GM18517 (cell line): Measurements from ENCODE around the gene GNAI2.
"Not testable (repeated sequence)": the region's sequence is repeated elsewhere in the genome, so short reads cannot be mapped to it uniquely, and the experiment has no call there.

Source experiments
- ATAC-seq: cut with Tn5 transposase; IDR thresholded peaks from one replicate; pipeline ENCODE4 v1.9.1; 2021; ENCODE audit warnings: mild to moderate bottlenecking, moderate library complexity; ENCODE audit not compliant: unreplicated experiment

Gene GNAI2

DNA sequence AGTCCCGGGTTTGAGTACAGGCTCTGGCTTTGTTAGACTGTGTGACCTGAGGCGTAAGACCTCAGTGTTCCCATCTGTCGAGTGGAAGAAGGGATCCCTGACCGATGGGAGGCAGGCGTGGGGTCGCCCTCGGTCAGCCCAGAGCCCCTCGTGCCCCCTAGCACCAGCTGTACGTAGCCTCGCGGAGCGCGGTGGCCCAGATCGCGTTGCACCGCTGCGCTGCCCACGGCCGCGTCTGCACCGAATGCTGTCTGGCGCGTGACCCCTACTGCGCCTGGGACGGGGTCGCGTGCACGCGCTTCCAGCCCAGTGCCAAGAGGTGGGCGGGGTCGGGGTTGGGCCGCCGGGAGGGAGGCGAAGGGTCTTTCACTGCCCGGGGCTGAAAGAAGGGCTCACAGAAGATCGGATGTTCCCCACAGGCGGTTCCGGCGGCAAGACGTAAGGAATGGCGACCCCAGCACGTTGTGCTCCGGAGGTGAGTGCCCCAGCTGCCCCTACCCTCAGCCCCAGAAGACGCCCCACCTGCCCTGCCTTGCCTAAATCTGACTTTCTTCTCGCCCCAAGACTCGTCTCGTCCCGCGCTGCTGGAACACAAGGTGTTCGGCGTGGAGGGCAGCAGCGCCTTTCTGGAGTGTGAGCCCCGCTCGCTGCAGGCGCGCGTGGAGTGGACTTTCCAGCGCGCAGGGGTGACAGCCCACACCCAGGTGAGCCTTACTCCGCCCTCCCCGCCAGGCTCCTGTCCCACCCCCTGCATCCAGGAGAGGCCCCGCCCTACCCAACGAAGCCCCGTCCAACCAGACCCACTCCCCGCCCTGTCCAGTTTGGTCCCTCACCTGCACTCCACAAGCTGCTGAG is 39.4 kb downstream of the GNAI2 start:
- ATAC-seq = no peak

GRCh38 chr3:50275996-50276761 is 40.2 kb downstream of the GNAI2 start:
- ATAC-seq = no peak

- no peak for ATAC-seq
These were observed 40.7 kb downstream of the GNAI2 start for GRCh38 chr3:50276762-50277101.

- no peak for ATAC-seq
These were observed 42.3 kb downstream of the GNAI2 start for GRCh38 chr3:50278123-50278879.

DNA sequence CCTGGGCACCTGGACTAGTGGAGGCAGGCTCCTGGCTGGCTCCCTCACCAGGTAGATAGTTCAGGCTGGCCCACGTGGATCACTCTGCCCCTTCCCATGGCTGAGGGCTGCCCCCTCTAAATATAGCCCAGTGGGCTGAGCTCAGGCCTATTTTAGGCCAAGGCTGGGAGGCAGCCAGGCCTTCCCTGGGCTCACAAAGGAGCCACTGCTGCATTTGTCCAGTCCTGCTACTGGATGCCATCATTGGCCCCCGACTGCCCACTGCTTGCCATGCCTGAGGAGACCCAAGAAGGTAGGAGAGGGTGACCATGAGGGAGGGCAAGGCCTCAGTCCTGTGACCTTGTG is 42.8 kb downstream of the GNAI2 start, which contains the start of gene LSMEM2:
TSS of gene LSMEM2 (plus strand) at position 208 of the 345 bp plus-strand sequence. CDS start at position 235, 27 bp downstream.
- ATAC-seq = no peak

GRCh38 chr3:50279255-50280016 is 43.4 kb downstream of the GNAI2 start:
- ATAC-seq = no peak

DNA sequence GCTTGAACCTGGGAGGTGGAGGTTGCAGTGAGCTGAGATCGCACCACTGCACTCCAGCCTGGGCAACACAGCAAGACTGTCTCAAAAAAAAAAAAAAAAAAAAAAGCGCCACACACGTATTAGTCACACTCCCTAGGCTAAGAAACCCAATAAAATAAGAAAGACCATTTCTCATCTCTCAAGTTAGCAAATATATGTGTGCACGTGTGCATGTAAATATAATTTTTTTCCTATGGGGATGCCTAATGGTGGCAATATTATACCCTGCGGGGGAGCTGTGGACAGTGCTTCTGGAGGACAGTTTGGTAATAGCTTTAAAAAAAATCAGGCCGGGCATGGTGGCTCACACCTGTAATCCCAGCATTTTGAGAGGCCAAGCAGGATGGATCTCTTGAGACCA is 48.1 kb downstream of the GNAI2 start:
- not testable (repeated sequence) for ATAC-seq

DNA sequence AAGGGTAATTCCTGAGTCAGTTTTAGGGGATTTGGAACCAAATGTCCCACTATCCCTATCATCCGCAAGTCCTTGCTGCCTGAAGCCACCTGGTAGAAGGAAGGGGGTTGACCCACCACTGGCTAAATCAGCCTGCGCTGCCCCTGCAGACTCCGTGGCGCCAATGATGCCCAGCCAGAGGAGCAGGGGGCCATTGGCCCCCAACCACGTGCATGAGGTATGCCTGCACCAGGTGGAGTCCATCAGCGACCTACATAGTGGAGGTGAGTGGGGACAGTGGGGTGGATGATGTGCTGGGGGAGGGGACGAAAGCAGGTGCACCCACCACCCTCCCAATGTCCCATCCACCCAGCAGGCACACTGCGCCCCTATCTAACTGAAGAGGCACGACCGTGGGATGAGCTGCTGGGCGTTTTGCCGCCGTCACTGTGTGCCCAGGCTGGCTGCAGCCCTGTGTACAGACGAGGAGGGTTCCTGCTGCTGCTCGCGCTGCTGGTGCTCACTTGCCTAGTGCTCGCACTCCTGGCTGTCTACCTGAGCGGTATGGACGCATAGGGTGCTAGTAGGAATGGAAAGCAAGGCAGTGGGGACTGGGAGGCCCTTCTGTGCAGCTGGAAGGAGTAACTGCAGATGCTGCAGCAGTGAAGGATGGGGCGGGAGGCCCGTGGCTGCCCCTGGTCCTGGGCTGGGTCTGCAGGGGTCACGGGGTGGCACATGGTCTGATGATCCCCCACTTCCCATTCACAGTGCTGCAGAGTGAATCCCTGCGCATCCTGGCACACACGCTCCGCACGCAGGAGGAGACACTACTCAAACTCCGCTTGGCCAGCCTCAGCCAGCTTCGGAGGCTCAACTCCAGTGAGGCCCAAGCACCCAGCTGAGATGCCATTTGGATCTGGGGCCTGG is 50.6 kb downstream of the GNAI2 start:
- ATAC-seq = no peak

- ATAC-seq = no peak
These were observed 51.3 kb downstream of the GNAI2 start for GRCh38 chr3:50287262-50287661.

- no peak for ATAC-seq
These were observed 52.5 kb downstream of the GNAI2 start for GRCh38 chr3:50288387-50289007.

DNA sequence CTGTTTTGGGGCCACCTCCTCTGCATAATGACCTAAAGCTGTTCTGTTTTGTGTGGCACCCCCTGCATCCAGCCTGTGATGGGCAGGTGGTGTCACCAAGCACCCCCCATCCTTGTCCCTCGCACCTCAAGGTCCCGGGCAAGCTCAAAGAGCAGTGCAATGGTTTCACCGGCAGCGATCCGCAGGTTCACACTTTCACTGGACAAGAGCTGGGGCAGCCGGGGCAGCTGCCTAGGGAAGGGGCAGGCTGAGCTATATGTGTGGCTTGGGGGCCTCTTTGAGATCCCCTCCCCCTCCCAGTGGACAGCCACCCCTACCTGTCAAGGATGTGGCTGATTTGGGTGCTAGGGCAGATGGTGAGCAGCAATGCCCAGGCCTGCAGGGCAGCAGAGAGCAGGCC is 53.1 kb downstream of the GNAI2 start:
- no peak for ATAC-seq

GRCh38 chr3:50290161-50290641 is 54.2 kb downstream of the GNAI2 start:
- ATAC-seq = no peak

- peak; percentile 91 for ATAC-seq
These were observed 56.4 kb downstream of the GNAI2 start, which contains the start of gene IFRD2 for GRCh38 chr3:50292159-50293078. TSS of gene IFRD2 (minus strand) at chr3:50292429. CDS start at chr3:50292274, 155 bp downstream.

GRCh38 chr3:50293079-50293801 is 57.2 kb downstream of the GNAI2 start:
- ATAC-seq = no peak

DNA sequence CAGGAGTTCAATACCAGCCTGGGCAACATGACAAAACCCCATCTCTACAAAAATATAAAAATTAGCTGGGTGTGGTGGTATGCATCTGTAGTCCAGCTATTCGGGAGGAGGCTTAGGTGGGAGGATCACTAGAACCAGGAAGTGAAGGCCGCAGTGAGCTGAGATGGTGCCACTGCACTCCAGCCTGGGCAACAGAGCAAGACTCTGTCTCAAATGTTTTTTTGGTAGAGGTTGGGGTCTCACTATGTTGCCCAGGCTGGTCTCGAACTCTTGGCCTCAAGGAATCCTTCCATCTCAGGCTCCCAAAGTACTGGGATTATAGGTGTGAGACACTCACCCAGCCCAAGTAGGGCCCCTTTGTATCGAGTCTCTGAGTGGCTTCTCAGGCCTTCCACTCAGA is 58.1 kb downstream of the GNAI2 start:
- no peak for ATAC-seq

DNA sequence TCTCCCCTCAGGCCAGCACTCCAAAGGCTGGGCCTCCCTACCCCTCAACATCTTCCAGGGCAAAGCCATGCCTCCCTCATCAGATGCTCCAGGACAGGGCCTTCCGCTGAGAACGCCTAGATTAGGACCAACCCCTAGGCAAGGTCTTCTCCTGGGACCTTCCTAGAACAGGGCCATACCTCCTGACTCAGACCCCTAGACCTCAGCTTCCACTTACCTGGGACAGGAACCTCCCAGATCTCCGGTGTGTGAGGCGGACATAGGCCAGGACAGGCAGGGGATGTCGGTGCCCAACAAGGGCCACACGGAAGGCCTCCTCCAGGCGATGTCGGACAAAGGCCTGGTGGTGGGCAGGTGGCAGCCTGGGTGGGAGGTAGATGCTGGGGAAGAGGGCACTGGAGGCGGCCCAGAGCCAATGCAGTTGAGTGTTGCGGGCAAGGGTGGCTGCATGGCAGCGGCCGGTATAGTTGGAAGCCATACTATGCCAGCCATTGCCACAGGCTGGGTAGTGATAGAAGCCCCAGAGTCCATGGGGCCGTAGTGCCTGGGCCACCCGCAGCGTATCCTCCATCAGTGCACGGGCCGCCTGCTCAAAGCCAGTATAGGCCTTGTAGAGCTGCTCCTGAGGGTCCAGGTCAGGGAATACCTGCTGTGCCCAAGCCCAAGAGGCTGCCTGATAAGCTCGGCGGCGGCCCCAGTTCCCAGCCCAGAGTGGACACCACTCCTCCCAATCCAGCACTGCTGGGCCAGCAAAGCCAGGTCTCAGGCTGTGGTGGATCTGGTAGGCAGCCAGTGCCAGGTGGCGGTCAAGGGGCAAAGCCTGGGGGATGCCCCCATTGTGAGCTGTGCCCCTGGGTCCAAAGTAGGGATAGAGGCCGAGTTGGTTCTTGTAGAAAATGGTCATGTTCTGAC is 58.7 kb downstream of the GNAI2 start:
- ATAC-seq = no peak
